ENCODE measurements around the gene GRK4.

GRCh38 chr4:2953496-2953895 is 9.9 kb upstream of the GRK4 start:
- TF ChIP-seq GABPA (IDR thresholded peaks at IDR 0.05; ENCODE audit: borderline replicate concordance, insufficient read depth, low read length) = no peak
- no peak for TF ChIP-seq CTCF (IDR thresholded peaks at IDR 0.05; ENCODE audit: control extremely low read depth in 1 of 3, insufficient read depth in 1 of 3, low read depth in 1 of 3, low read length in 3 of 3)
- no peak for TF ChIP-seq SP2 (IDR thresholded peaks at IDR 0.05; ENCODE audit: low read length)
- TF ChIP-seq EZH2 (IDR thresholded peaks at IDR 0.05; ENCODE audit: low read depth, low read length, severe bottlenecking) = no peak
- no peak for TF ChIP-seq JUND (IDR thresholded peaks at IDR 0.05; ENCODE audit: low read length)
- TF ChIP-seq POLR2A (IDR thresholded peaks at IDR 0.05; ENCODE audit: control extremely low read depth in 1 of 2, low read depth in 2 of 2, low read length in 2 of 2) = no peak
- TF ChIP-seq SIN3A (conservative IDR thresholded peaks at IDR 0.05 in 1 of 2, IDR thresholded peaks at IDR 0.05 in 1 of 2; ENCODE audit: low read depth in 1 of 2, low read length in 2 of 2) = no peak
